GM12874 (cell line): ENCODE results near the gene SEMA4D.

Source experiments
- CTCF ChIP-seq: IDR thresholded peaks from 2 replicates; pipeline ENCODE4 v1.5.1; 2011; ENCODE audit warnings: low read depth, mild to moderate bottlenecking, control low read depth, low read length, moderate library complexity; ENCODE audit not compliant: insufficient read depth

Gene SEMA4D

GRCh38 chr9:89414670-89415324 is 83.1 kb downstream of the SEMA4D start:
- no peak for TF ChIP-seq CTCF

GRCh38 chr9:89413963-89414638 is 83.8 kb downstream of the SEMA4D start:
- no peak for TF ChIP-seq CTCF

DNA sequence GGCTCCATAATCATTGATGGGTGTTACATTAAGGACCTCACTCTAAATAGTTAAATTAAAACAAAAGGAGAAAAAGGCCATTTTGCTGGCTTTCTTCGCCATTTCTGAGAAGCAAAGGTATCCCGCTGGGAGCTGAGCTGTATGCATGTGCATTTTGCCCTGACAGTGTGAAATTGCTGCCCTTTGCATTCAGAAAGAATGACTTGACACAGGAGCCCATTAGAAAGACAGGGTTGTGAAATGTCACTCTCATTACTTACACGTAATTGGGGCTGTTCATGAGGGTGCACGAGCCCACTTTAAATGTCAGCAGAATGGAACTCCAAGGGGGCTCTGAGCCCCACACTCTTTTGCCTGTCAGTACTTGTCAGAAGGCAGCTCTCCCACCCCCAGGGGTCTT is 85.0 kb downstream of the SEMA4D start:
- no peak for TF ChIP-seq CTCF

- no peak for TF ChIP-seq CTCF
Measured at GRCh38 chr9:89412541-89412940, 85.4 kb downstream of the SEMA4D start.

GRCh38 chr9:89411759-89412158 is 86.2 kb downstream of the SEMA4D start:
- TF ChIP-seq CTCF, result no peak

DNA sequence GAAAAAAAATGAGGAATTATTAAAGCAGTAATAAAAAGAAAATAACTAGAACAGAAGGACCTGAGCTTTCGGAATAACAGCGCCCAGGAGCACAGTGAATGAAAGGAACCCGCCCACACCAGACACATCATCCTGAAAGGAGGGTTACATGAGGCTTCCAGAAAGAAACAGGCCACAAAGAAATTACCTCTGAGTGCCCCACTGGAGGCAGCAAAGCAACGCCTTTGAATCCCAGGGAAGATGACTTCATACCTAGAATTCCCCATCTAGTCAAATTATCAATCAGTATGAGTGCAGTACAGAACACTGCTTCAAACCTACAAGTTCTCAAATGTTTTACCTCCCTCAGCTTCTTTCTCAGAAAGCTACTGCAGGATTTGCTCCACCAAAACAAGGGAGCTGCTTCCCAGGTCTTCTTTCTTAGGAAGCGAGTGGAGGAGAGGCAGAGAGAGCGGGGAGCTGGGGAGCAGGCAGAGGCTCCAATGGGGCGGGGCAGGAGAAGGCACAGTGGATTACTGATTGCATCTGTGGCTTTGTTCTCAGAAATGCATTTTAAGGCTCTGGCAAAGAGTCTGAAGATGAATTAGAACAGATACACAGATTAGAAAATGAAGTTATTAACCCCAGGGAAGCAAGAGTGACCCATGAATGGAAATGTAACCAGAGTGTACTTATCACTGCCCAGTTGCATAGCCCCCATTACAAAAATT is 87.1 kb downstream of the SEMA4D start:
- peak; percentile 21; the same call in 1 of the 2 replicates for TF ChIP-seq CTCF

GRCh38 chr9:89410022-89410421 is 87.9 kb downstream of the SEMA4D start:
- no peak for TF ChIP-seq CTCF
